ENCODE results near the gene SEC14L1.

DNA sequence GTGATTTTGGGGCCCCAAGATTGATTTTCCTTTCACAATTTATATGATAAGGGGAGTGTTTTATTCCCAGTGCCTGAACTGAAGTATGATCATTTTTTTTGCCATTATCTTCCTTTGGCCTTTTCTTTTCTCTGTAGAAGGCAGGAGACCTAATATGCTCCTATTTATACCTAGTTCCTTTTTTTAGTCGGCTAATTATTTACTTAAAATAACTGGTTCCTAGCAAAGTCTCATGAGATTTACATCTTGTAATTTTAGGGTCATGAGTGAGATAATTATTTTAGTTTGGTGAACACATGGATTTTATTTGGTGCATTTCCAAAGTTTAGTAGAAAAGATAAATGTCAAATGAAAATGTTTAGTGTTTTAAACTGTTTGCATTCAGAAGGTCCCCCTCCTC lies 24.8 kb downstream of the SEC14L1 start:
- TF ChIP-seq, protein P1, sequence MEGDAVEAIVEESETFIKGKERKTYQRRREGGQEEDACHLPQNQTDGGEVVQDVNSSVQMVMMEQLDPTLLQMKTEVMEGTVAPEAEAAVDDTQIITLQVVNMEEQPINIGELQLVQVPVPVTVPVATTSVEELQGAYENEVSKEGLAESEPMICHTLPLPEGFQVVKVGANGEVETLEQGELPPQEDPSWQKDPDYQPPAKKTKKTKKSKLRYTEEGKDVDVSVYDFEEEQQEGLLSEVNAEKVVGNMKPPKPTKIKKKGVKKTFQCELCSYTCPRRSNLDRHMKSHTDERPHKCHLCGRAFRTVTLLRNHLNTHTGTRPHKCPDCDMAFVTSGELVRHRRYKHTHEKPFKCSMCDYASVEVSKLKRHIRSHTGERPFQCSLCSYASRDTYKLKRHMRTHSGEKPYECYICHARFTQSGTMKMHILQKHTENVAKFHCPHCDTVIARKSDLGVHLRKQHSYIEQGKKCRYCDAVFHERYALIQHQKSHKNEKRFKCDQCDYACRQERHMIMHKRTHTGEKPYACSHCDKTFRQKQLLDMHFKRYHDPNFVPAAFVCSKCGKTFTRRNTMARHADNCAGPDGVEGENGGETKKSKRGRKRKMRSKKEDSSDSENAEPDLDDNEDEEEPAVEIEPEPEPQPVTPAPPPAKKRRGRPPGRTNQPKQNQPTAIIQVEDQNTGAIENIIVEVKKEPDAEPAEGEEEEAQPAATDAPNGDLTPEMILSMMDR (conservative IDR thresholded peaks at IDR 0.05), result no peak
- no peak for TF ChIP-seq ZFX (IDR thresholded peaks at IDR 0.05)

All from C4-2B (cell line).